Stimulated activated CD4-positive, alpha-beta T cell treated with anti-CD3 and anti-CD28 coated beads, Interleukin-1b, Interleukin-23, amount 100 ng/mL, for 24 hours (primary cell): ENCODE data around the gene SCNM1.
A peak's percentile ranks its signal among the peaks of the same experiment; 100 is the strongest.

Experiments
- DNase-seq, 4 experiments: peaks; one replicate each; pipeline ENCODE4 v3.0.0-alpha.2; 2020; ENCODE audit warnings: low read depth in 4 of 4, low spot score in 1 of 4

SCNM1 gene

DNA sequence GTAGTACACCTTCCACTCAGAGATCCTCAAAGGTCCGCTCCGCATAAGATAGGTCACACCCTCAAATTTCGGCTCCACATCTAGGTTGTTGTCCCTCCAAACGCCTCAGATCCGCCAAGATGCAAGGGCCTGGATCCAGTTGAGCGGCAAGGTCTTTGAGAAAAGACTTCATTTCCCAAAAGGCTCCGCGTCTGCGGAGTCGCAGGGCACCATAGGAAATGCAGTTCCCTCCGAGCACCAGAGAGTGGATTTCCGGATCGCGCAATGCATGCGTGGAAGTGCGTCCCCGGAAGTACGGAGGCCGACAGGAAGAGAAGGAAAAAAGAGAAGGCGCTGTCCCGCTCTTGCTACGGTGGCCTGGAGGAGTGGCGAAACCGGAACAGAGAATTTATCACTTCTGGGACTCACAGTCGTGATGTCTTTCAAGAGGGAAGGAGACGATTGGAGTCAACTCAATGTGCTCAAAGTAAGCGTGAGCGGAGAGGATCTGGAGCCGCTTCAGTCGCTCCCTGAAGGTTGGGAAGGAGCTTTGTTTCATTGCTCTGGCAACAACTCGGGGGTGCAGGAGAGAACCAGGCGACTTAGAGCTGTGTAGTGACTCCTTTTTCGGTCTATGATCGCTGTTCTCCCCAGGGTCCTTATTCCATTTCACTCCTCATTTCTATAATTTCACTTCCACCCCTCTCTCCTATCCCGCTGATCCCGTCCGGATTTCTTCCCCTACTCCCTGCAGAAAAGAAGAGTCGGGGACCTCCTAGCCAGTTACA, at the start of gene SCNM1, which contains the start of gene LYSMD1:
SCNM1 (plus strand) TSS at position 407 of the 767 bp plus-strand sequence; CDS start at position 416, 9 bp downstream.
LYSMD1 (minus strand) TSS at position 165 of the 767 bp plus-strand sequence. CDS start 644 bp downstream, outside the sequence.
- DNase-seq, result peak; percentile 81 to 92 (median 88)

DNA sequence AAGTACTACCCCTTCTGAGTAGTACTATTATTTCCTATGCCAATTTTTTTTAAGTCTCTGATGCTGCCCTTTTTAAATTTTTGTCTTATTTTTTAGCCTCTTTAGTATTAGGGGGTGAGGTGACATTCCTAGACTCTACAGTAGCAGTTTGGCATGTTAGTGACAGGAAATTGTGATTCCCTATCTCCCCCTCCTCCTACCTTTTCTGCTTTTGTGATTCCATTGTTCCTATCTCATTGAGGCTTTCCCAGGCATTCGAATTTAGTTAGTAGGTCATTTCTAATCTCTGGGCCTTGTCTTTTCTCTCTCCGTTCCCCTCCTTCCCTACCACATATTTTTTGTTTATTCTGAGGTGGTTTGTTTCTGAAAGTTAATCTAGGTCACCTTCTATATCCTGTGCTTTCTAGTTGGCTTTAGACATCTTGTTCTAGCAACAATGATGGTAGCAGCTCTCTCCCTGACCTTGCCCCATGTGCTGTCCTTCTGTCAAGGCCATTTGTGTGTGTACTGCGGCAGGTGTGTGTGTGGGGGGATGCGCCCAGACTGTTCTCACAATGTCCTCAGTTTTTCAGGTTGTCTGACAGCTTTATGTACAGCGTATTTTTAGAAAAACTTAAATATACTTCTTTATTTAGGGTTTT, 41.1 kb upstream of the SCNM1 start:
- no peak for DNase-seq

DNA sequence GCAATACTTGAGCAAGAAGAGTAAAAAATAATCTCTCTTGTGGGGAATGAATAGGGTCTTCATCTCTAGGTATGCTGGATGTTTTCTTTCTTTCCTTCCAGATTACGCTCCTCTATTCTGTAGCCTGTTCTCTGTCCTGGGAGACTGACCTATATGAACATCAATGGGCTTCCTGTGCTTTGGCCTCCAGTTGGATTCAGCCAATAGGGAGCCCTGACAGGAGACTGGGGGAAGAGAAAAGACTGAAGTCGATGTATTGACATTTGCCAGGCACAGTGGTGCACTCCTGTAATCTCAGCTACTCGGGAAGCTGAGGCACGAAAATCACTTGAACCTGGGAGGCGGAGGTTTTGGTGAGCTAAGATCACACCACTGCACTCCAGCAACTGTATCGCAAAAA, 37.1 kb upstream of the SCNM1 start:
- no peak for DNase-seq

GRCh38 chr1:151130987-151131586, 34.9 kb upstream of the SCNM1 start:
- peak; percentile 45 to 78 (median 63) for DNase-seq

GRCh38 chr1:151131701-151132334, 34.1 kb upstream of the SCNM1 start:
- DNase-seq, result no peak

GRCh38 chr1:151132335-151133017, 33.5 kb upstream of the SCNM1 start:
- no peak for DNase-seq

GRCh38 chr1:151133018-151133806, 32.7 kb upstream of the SCNM1 start:
- DNase-seq, result no peak

DNA sequence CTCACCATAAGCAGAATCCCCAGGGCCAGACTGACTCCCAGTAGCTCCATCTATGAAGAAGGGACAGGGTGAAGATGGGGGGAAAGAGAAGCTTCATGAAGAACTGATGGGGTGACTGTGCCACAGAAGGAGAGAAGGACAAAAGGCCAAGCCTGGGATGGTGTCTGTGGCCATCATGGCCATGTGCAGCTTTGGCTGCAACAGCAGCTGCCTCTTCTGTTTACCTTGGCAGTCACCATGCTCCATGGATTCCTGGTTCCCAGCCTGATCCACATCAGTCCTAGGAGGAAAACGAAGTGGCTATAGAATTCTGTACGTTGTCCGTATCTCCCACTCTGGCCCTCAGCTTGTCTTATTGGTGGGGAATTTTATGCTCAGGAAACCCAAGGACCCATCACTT, 31.5 kb upstream of the SCNM1 start:
- DNase-seq, result no peak

DNA sequence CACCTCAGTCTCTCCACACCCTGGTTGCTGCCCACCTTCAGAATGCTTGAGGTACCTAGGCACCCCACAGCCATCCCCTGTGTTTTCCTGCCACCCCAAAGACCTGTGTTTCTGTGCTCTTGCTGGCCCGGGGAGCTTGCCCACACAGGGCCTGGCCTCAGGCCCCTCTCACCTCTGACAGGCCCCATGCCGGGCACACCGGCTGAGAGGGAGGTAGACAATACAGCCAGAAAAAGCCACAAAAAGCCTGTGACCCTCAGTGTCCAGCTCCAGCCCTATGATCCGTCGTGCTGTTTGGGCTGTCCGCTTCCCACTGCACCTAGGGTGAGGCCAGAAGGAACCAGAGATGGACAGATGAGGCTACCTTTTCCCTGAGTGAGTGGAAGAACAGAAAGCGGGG, 31.0 kb upstream of the SCNM1 start:
- DNase-seq, result no peak

DNA sequence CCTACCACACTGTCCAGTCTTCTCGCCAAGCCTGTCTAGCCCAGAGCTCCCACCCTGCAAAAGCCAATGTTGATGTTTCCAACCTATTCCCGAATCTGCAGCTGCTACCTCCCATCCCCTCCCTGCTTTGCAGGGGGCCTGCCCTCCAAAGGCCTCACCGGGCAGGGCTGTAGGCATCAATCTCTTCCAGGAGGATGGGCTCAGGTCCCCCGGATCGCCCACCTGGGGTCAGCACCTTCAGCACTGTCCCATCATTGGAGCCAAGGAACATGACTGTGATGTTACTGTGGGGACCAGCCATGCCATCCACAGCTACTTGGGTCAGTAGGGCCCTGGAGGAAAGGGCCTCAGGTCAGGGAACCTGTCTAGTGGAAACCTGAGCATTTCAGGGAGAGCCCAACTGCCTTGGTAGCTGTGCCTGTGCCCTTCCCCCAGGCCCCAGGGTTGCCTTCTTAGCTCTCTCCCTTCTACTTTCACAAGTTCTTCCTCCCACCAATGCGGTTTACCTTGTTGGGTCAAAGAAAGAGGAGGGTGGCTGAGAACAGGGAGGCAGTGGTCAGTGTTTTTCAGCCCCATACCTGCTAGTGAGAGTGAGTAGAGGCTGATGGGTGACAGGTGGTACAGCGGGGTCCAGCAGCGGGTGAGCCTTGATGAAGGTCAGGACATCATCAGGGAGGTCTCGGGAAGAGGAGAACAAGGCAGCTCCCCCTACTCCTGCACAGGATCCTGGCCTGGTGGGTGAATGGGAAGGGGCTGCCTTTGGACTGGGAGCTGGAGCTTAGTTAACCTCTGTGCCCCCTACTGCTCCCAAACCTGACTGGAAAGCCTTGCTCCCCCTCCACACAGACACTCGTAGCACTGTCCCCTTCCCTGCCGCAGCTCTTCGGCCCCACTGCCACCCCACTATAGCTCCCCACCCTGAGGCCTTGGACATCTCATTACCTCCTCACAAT, 30.2 kb upstream of the SCNM1 start:
- DNase-seq, result no peak

- DNase-seq, result no peak
Observed at GRCh38 chr1:151137789-151138188, 28.2 kb upstream of the SCNM1 start.

GRCh38 chr1:151142411-151143056, 23.4 kb upstream of the SCNM1 start:
- DNase-seq, result no peak

DNA sequence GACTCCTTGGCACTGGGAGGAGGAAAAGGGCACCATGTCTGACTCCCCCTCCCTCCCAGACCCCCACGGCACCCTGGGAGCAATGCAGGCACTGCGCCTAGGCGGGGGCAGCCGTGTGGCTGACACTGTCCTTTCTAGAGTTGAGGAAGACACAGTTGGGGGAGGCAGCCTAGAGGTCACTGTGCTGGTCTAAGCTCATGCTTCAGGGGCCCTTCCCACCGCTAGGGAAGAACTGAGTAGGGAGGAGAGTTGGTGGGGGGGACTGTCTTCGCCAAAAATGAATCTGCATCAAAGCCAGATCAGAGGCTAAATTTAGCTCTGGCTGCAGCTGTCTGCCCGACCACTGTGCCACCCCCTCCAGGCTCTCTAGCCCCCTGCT, 22.9 kb upstream of the SCNM1 start:
- no peak for DNase-seq

DNA sequence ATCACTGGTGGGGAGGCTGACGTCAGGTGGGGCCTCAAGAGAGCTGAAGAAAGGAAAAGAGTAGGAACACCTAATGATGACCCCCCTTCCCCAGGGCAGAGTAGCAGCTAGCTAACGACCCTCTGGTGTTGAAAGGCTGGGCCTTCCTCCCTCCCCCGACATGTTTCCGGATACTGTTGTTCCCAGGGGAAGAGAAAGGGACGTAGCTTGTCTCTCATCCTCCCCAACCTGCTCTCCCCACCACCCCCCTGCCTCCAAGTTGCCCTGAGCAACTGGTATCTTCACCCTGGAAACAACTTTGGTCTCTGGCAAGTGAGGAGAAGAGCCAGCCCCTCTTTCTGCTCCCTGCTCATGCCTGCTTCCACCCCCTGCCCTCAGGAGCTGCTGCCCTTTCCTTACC, 22.0 kb upstream of the SCNM1 start:
- DNase-seq, result no peak

GRCh38 chr1:151144474-151145303, 21.3 kb upstream of the SCNM1 start:
- DNase-seq, result no peak

DNA sequence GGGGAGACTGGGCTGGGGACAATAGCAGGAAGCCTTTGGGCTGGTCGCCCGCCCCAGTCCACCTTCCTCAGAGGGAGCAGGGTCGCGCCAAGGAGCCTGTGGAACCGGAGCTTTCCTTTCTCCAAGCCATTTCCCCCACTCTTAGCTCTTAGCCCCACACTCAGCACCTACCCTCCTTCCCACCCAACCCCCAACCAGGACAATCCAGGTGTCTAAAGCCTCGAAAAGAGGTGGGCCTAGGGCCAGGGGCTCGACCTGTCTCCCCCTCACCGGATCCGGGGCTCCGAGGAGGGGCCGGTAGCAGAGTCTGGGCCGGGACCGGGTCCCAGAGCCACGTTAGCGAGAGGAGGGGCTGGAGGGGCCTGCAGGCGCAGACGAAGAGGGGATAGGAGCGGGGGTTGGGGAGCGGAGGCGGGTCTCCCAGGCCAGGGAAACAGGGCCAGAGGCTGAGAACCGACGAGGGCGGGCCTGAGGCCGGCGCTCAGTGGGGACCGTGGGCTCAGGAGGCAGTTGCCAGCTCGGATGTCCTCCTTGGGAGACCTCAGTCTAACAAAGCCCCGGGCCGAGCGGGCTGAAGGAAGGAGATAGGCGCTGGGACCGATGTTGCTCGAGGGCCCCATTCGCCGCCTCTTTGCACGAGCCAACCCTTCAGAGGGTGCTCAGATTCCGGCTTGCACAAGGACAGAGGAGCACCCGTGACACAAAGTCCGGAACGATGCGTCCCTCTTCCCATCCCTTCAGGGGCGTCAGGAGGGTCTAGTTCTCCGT, 20.5 kb upstream of the SCNM1 start:
- DNase-seq, result no peak

GRCh38 chr1:151146072-151146411, 19.9 kb upstream of the SCNM1 start:
- DNase-seq, result no peak
